HG03066 (cell line): Measurements from ENCODE around the gene VANGL2.

Experiments
- ATAC-seq: cut with Tn5 transposase; IDR thresholded peaks from one replicate; pipeline ENCODE4 v1.9.1; 2021; ENCODE audit warnings: low read depth; ENCODE audit not compliant: unreplicated experiment

Gene VANGL2

GRCh38 chr1:160421881-160422280 is 21.5 kb downstream of the VANGL2 start:
- ATAC-seq, result no peak

GRCh38 chr1:160423966-160424365 is 23.6 kb downstream of the VANGL2 start:
- no peak for ATAC-seq

DNA sequence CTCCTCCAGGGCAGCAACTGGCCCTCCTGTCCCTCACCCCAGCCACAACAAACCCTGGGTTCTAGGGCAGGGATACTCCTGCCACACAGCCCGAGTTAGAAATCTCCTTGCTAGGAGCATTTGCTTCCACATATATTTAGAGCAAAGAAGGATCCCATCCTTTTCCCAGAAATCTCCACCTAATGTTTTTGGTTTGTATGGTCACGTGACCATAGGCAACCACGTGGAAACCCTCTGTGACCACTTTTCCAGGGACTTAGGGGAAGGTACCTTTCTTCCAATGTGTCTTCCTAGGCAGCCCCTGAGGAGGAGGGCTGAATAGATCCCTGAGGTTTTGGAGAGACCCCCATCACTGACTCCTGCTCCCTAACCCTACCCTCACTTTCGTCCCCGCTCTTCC is 25.5 kb downstream of the VANGL2 start:
- no peak for ATAC-seq

DNA sequence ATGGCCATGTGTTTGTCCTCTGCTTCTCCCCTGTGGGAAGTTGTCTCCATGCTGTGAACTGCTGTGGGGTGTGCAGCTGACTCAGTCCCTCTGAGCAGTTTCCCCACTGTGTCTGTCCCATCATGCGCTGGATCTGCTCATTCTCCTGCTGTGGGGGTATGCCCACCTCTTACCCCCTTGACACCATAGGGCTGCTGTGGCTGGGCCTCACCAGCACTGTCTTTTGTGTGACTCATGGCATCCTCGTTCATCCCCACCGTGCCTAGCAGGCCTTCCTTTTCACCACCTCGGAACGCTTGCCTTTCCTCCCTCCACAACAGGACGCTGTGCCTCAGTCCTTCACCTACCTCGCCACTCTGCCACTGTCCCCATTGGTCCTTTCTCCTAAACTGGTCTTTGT is 27.3 kb downstream of the VANGL2 start:
- ATAC-seq, result no peak

DNA sequence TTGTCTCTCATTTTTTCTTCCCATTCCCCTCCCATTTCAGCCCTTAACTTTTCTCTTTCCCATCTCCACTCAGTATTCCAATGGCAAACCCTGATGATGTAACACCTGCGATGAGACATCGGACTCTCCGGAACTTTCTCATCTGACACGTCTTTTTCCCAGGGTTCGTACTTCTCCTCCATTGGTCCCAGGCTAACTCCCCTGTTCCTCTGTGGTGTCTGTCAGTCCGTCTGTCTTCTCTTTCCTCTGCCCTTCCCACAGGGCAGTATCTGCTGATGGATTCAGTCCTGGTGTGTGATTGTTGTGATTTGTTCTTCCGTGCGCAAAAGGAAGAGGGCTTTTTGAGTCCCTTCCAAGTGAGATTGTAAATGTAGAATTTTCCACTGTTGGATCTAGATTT is 27.7 kb downstream of the VANGL2 start:
- ATAC-seq, result no peak

- ATAC-seq, result no peak
Measured at GRCh38 chr1:160428655-160429054, 28.3 kb downstream of the VANGL2 start.

DNA sequence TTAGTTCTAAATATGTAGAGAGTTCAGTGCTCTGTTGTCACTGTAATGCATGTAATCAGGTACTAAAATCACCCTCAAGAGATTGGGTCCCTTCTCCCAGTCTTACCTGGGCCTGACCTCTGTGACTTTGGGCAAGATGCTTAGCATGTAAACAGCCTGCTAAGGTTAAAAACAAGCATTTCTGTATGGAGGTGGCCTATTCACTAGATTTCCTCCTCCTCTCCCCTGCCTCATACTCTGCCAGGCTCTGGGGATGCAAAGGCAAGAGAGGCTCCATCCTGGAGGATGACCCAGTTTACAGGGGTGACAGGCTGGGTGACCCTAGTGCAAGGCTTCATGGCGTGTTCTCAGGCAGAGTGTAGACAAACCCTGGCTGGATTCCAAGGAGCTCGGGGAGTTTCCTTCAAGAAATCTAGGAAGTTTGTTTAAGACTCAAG is 28.8 kb downstream of the VANGL2 start:
- no peak for ATAC-seq

GRCh38 chr1:160429702-160430535 is 29.6 kb downstream of the VANGL2 start:
- ATAC-seq, result peak; percentile 42

DNA sequence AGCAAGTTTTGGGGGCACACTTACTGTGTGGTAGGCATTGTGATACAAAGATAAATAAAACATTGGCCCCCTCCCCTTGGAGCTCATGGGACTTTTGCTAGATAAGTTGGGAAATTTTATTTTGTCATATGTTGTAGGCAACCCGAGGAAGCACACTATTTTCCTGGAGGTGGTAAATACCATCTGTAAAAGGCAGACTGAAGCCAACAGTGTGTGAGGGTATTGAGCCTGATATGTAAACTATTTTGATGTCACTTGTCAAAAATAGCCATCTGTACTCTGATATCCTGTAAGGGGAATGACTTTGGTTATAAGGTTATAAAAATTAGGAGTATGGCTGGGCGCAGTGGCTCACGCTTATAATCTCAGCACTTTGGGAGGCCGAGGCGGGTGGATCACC is 30.6 kb downstream of the VANGL2 start:
- ATAC-seq, result no peak

GRCh38 chr1:160431571-160431970 is 31.2 kb downstream of the VANGL2 start:
- ATAC-seq, result no peak

DNA sequence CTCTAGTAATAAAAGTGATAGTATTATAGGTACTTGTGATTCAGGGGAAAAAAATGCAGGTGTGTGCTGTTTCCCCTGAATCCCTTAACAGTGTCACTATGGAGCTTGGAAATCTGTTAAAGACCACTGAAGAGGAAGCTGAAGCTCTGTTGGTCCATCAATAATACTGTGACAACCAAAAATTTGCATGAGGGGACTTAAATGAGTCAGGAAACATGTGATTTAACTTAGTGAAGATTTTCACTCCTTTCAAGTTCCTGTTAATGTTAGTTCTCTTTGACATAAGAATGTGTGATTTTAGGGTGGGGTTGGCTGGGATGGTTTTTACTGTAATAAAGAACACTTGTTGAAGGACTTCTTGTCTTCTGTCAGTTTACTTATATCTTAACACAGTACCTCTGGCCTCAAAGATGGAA is 32.0 kb downstream of the VANGL2 start:
- no peak for ATAC-seq

- ATAC-seq, result no peak
Measured at GRCh38 chr1:160436966-160437365, 36.6 kb downstream of the VANGL2 start.

GRCh38 chr1:160437432-160438316 is 37.3 kb downstream of the VANGL2 start:
- peak; percentile 79 for ATAC-seq

DNA sequence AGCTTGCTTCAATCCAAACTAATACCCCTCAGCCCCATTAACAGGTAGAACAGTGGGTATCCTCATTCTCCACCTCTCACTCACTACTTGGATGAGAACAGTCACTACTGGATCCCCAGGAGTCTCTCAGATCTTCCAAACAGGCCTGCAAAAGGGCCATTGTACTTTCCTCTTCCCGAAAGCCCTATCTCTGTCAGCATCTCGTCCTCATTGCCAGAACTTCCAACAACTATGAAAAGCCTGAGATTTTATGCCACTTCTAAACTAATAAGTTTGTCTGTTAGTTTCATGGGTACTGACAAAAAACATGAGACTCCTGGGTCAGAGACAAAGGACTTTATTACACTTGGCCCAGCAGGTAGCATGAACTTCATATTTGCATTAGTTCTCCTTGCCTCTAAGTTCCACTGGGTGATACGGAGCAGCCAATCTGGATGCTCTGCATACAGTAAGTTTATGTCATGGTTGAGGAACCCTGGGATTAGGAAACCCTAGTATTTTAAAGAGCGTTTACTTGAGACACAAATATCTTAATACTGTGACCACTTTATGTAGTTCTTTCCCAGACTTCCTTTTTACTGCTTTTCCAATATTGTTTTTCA is 38.1 kb downstream of the VANGL2 start:
- ATAC-seq, result no peak

DNA sequence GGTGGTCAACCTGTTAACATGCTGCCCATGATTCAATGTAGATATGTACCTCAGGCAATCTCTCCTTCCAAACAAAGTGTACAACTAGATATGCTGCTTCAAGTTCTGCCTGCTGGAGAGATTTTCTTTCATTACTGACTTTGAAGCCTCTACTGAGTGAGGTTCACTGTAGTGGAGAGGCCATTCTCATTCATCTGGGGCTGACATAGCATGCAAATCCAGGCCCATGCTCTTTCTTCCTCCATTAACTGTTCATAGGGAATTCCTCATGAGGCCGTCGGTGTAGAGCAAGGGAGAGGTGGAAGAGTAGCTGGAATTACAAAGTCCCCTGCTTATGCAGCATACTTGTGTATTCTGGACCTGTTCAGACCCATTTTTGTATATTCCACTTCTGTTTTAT is 38.6 kb downstream of the VANGL2 start:
- ATAC-seq, result no peak

- no peak for ATAC-seq
Measured at GRCh38 chr1:160439718-160440117, 39.4 kb downstream of the VANGL2 start.

DNA sequence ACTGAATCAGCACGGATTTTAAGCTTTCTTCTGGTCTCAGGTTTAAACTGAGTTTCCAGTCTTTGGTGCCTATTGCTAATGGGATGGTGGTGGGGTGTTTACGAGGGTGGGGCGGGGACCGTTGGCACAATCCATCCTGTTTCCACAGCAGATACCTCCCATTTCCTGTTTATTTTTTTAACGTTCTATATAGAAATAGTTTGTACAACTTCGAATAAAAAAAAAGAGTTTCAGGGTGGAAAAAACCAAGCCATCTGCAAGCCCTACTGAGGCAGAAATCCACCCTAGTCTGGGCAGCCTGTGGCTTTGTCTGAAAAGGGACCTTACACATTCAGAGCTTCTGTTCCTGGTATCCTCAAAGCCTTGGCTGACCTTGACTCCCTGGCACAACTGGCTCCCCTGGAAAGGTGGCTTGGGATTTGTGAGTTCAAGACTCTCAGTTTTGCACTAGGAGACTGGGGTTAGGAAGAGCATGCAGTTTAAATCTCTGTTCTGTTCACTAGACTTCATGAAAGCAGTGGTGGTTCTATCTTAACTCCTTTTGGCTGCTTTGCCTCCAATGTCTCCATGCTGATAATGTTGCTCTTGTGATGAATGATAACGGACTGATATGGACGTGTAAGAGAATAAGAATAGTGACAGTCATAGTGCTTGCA is 46.7 kb downstream of the VANGL2 start:
- no peak for ATAC-seq

DNA sequence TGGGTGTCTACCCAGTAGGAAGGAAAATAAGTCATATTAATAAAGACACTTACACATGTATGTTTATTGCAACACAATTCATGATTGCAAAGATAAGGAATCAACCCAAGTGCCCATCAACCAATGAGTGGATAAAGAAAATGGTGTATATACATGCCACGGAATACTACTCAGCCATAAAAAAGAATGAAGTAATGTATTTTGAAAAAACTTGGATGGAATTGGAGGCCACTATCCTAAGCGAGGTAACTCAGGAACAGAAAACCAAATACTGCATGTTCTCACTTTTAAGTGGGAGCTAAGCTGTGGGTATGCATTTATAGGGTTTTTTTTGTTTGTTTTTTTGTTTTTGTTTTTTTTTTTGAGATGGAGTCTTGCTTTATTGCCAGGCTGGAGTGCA is 49.1 kb downstream of the VANGL2 start:
- no peak for ATAC-seq

DNA sequence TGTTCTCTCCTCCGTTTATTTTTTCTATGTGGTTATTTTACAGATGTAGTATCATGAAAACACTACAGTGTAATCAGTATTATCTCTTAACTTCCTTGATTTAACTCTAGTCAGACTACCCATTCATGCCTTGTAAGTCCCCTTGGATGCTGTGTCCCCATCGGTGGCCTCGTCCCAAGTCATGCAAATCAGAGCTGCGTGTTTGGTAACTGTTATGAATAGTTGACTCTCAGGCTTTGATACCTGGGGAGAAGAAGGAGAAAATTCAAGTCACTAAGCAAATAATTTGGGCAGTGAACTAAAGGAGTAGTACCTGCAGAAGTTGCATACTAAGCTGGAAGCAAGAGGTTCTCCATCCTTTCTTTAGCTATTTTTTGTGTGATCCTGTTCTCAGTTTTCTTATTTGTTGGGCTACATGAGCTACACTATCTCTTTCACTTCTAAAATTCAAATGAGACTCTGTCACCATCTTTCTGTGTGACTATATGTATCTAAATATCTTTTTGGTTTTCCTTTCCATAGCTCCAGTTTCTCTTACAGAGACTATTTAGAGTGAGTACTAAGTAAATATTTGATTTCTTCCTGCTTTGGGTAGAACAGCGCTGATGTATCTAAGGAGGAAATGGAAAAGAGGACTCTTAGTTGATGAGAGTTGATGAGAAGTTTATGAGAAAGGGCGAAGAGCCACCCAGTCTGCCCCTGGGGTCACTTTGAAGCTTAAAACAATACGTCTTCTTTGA is 50.9 kb downstream of the VANGL2 start:
- ATAC-seq, result peak; percentile 61

GRCh38 chr1:160451859-160452232 is 51.5 kb downstream of the VANGL2 start:
- peak; percentile 50 for ATAC-seq
